GM19351 (cell line): ENCODE data around the gene PBX3.

Source experiments
- ATAC-seq: cut with Tn5 transposase; IDR thresholded peaks from one replicate; pipeline ENCODE4 v1.9.1; 2021; ENCODE audit warnings: mild to moderate bottlenecking, moderate library complexity; ENCODE audit not compliant: unreplicated experiment

PBX3 gene

DNA sequence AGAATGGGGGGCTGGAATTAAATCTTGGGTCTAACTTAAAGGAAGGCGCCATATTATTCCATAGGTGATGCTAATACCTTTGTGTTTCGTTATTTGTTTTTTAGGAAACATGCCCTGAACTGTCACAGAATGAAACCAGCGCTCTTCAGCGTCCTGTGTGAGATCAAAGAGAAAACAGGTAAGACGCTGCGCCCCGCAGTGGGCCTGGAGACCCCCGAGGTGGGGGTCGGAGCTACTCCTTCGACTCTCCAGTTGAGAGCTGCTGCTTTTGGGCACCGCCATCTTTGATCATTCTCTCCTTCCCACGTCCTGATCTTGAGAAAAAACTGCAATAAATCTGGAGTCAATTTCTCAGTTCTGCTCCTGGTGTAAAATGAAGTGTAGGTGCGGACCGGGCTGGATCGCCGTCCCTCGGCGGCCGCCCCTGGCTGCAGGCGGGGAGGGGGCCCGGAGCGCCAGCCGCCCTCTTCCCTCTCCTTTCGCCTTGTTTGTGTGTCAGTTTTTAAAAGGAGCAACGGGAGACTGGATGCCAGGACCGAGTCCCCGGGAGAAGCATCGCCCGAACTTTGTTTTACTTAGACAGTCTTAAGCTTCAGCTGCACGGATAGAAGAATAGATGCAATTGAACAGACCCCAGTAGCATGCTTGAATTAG lies 1.4 kb downstream of the PBX3 start:
- no peak for ATAC-seq

GRCh38 chr9:125749287-125749935 lies 2.2 kb downstream of the PBX3 start:
- no peak for ATAC-seq

- no peak for ATAC-seq
Observed at GRCh38 chr9:125749951-125750626, 2.9 kb downstream of the PBX3 start.

DNA sequence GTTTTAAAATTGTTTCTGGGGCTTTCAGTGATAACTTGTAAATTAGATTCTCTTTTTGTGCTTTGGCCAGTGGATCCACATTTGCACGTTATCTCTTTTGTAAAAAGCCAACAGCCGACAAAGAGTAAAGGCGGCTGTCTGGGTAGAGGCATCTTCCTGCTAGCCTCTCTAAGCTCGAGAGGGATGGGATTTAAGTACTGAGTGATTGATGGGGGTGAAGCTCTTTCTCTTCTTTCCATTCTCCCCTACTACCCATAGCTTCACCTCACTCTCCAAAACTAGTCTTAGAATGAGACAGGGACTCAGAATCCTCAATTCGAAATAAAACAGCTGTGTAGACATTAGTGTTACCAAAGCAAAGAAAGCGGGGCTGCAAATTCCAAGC lies 3.4 kb downstream of the PBX3 start:
- ATAC-seq: no peak

DNA sequence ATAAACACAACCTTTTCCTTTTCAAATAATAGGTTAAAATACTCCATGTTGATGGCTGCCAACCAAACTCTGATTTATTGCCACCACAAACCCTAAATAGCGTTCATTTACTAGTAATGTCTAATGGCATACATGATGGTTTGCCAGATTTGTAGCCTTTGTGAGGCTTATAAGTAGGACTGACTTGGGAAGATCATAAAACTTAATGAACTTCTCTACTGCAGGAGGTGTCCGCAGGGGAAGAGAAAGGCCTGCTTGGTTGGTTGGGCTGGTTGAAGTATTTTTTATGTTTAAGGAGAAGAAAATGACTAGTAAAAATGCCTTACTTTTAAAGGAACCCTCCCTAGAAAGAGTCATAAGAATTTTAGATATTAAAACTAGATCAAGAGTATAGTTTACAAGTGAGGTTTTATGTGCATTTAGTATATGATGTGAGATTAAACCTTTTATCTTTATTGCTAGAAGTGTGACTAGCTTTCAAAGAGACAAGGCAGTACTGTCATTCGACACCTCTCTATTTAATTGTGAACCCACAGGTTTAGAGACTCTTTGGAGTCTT lies 5.0 kb downstream of the PBX3 start:
- no peak for ATAC-seq

GRCh38 chr9:125754096-125754495 lies 6.9 kb downstream of the PBX3 start:
- ATAC-seq: no peak

- ATAC-seq: no peak
Observed at GRCh38 chr9:125755340-125755739, 8.2 kb downstream of the PBX3 start.

DNA sequence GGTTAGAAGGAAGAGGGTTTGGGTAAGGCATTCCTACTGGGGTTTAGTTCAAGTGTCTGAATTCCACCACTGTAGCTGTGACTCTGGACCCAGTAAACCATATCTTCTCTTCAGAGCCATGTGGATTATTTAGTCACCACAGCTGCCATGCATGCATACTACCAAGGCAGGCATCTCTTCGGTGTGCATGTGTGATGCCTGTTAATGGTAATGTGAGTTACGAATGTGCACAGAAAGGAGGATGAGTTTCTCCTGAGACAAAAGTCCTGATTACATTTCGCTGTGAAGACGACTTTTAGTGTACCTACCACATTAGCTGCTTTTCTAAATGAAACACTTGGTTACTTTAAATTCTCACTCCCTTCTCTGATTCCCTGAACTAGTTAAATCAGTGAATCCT lies 9.3 kb downstream of the PBX3 start:
- no peak for ATAC-seq

DNA sequence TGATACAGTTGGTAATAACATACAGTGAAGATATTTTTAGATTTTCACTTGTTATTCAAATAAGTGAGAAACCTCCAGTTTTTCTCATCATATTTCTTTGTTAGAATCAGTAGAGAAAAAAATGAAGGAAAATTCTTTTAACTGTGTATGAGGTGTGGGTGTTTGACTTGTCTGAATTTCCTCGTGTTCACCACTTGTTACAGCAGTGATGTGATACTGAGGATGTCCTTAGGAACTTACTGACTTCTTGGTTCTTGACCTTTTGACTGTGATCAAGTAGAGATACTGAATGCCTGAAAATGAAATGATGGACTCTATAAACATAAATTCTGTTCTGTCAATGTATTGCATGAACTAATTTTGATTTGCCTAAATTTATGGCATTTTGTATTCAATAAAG lies 10.7 kb downstream of the PBX3 start:
- ATAC-seq: no peak

DNA sequence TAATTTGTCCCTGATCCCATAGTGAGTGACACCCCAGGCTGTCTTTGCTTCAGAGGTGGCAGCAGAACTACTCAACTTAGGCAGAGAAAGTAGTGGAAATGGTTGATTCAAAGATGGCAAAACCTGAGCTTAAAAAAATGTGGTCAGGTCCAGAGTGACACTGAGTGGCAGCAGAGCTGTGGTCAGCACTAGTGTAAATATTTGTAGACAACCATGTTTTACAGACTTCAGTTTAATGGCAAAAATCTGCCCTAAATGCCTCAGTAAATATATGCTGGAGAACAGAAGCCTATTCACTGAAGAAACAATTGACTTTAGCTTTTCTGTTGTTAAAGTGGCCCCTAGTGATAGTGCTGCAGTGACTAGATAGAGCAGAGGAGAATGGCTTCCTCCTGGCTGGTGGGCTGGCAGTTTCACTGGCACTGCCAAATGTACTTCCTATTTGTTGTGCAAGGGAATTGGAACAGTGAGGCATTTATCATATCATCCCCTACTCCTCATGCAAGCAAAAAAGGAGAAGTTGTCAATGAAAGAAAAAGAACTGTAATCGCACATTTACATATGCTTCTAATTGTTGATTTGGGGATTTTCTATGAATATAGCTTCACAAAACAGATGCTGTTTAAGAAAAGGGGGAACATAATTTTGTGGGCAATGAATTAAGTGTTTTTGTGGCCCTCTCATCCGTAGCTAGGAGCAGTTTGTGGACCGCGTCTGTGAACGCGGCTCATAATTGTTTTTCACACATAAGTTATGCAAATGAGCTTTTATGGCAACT lies 12.0 kb downstream of the PBX3 start:
- no peak for ATAC-seq

GRCh38 chr9:125759764-125760129 lies 12.6 kb downstream of the PBX3 start:
- no peak for ATAC-seq

GRCh38 chr9:125760537-125760936 lies 13.4 kb downstream of the PBX3 start:
- no peak for ATAC-seq

DNA sequence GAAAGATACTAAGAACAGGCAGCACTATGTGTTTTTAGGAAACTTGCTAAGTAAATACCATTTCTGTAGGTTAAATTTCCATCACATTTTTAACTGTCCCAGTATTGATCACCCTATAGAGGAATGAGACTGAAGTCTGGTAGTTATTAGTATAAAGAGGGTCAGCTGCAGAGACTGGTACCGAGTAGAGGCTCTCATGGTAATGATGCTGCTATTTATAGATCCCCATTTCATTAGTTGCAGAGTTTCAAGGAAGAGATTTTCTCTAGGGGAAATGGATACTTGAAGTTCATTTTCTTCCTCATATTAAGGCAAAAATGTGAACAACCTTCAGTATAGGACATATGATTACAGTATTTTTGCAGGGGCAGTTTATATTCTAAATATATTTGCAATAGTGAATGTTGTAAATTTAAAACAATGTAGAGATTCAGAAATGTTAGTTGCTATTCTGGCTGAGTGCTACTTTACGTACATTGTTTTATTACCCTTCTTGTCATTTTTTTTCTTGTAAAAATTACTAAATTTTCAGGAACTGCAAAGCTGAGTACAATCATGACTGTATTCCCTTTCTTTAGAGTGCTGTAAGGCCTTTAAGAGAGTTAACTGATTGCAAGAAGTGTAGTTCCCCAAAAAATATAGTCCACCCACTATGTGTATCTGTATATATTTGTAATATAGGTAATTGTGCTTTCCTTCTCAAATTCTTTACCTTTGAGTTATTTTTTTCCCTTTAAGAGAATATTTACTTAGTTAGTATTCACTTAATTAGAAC lies 14.7 kb downstream of the PBX3 start:
- ATAC-seq: no peak

DNA sequence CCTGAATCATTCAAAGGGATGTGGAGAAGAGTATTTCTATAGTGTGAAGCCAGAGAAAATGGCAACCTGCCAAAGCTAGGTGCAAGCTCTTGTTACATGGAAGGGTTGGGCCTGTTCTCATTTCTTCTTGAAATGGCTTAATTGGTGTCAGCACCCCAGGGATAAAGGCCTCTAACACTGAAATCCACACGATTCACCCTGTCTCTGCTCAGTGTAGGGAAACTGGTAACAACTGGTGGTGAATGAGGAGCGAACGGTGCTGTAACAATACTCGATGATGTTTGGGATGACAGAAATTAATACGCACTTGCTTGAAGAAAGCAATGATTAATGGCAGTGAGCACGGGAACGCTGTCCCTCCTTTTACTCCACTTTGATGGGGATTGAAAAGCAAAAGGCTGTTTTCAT lies 16.2 kb downstream of the PBX3 start:
- no peak for ATAC-seq

DNA sequence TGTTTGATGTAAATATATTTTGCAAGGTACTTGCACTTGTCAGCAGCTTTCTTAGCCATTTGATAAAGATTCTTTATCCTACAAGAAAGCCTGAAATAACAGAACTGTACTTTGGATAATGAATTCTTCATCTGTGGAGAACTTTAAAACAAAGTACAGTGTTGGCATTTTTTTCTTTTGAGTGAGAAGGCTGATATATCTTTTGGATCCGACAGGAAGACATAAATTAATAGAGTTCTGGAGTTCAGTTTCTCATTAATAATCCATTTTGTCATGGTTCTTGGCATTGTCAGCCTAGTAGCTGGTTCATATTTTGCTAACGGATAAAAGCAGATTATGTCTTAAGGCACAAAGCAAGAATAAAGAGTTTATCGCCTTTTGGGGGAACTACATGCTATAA lies 17.0 kb downstream of the PBX3 start:
- no peak for ATAC-seq

DNA sequence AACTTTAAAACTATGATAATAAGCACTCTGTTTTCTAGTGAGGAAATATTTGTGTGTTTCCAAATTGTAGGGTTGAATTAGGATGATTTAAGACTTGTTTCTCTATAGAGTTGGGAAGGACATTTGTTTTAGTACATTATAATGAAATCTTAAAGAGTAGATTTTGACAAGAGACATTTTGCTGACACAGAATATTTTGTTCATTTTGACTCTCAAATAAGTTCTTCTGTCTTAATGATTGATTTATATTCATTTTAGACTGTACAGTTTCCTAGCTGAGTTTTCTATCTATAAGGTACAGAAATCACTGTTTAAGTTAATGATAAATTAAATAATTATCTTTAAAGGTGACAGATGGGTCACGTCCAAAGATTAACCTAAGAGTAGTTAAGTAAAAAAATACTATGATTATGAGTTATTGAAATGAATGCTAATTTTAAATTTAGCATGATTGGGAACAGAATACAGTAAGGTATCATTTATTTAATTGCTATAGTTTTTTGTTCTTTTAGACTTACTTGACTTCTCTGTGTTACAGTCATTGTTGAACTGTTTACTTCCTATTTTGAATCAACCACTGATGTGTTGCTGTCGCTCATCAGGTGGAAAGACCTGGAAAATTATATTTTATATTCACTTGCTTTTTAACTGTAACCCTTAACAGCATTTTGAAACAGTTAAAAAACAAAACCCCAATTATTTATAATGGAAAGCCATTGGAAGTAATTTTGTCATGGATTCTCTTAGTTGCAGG lies 19.5 kb downstream of the PBX3 start:
- no peak for ATAC-seq

DNA sequence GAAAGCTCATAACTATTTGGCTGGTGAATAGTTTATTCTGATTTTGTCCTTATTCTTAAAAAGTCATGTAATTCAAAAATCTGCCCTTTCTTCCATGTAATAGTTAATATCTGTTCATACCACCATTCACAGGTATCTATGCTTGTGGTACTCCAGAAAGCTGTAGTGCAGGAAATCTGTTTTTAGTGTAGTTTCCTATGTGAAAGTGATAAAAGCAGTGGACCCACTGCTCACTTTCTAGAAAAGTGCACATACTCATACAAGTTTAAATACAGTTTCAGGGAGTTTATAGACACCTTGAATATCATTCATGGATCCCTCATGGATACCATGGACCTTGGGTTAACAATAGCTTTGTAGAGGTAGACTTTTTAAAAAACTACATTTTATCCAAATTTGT lies 20.2 kb downstream of the PBX3 start:
- ATAC-seq: no peak

- no peak for ATAC-seq
Observed at GRCh38 chr9:125768803-125769202, 21.6 kb downstream of the PBX3 start.

DNA sequence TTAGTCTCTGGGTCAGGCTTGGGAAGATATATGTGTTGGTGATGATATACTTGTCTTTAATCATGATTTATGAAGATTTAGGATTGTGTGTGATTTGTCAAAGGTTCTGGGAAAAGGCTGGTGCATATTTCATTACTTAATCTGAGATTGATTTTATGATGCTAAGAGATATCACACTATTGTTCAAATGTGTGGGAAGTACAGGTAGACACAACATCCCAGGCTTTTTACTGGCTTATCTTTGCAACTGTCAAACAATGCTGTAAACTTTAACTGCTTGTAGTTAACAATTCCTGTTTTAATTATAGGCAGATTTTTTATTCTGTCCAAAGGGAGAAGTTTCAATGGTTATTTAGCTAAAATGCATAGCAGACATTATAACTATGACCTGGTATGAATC lies 23.9 kb downstream of the PBX3 start:
- no peak for ATAC-seq

DNA sequence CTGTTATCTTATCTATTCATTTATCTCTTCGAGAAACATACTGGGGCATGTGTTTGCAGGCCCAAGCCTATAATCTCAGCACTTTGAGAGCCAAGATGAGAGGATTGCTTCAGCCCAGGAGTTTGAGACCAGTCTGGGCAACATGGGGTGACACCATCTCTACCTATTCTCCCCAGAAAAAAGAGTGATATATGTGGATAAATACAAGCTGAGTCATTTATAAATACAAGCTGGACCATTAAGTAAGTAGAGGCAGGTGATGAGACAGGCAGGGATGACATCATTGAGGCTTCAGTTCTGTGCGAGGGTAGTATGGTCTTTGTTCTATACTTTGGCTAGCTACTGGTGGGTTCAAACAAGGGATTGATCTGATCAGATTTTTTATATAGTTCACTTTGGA lies 25.6 kb downstream of the PBX3 start:
- no peak for ATAC-seq
